Measurements from ENCODE around the gene FER.
"Not testable (repeated sequence)": the region's sequence is repeated elsewhere in the genome, so short reads cannot be mapped to it uniquely, and the experiment has no call there.

The FER gene

GRCh38 chr5:108899244-108899643 is 151.5 kb downstream of the FER start:
- not testable (repeated sequence) for DNase-seq

GRCh38 chr5:108900668-108901067 is 153.0 kb downstream of the FER start:
- no peak for DNase-seq

- DNase-seq: no peak
Observed at GRCh38 chr5:108905805-108906204, 158.1 kb downstream of the FER start.

GRCh38 chr5:108910627-108911026 is 162.9 kb downstream of the FER start:
- DNase-seq: no peak

- no peak for DNase-seq
Observed at GRCh38 chr5:108911055-108911454, 163.4 kb downstream of the FER start.

- DNase-seq: no peak
Observed at GRCh38 chr5:108917596-108917995, 169.9 kb downstream of the FER start.

GRCh38 chr5:108919591-108920326 is 172.1 kb downstream of the FER start:
- no peak for DNase-seq

GRCh38 chr5:108924457-108924961 is 176.8 kb downstream of the FER start:
- DNase-seq: peak; percentile 5

GRCh38 chr5:108925073-108925472 is 177.4 kb downstream of the FER start:
- no peak for DNase-seq

- DNase-seq: no peak
Observed at GRCh38 chr5:108930107-108930506, 182.4 kb downstream of the FER start.

GRCh38 chr5:108935611-108936010 is 187.9 kb downstream of the FER start:
- DNase-seq: no peak

- DNase-seq: no peak
Observed at GRCh38 chr5:108937221-108937620, 189.5 kb downstream of the FER start.

GRCh38 chr5:108940506-108940905 is 192.8 kb downstream of the FER start:
- DNase-seq: no peak

GRCh38 chr5:108941746-108942145 is 194.0 kb downstream of the FER start:
- no peak for DNase-seq

- DNase-seq: no peak
Observed at GRCh38 chr5:108942701-108943100, 195.0 kb downstream of the FER start.

GRCh38 chr5:108945094-108945493 is 197.4 kb downstream of the FER start:
- no peak for DNase-seq

GRCh38 chr5:108946008-108946407 is 198.3 kb downstream of the FER start:
- DNase-seq: no peak

GRCh38 chr5:108947164-108947563 is 199.5 kb downstream of the FER start:
- no peak for DNase-seq

GRCh38 chr5:108950276-108950675 is 202.6 kb downstream of the FER start:
- no peak for DNase-seq

- DNase-seq: peak; percentile 65
Observed at GRCh38 chr5:108953940-108954339, 206.2 kb downstream of the FER start.

- DNase-seq: no peak
Observed at GRCh38 chr5:108957333-108957732, 209.6 kb downstream of the FER start.

GRCh38 chr5:108966910-108967309 is 219.2 kb downstream of the FER start:
- DNase-seq: no peak

GRCh38 chr5:108974594-108974993 is 226.9 kb downstream of the FER start:
- no peak for DNase-seq

- no peak for DNase-seq
Observed at GRCh38 chr5:108975697-108976096, 228.0 kb downstream of the FER start.

GRCh38 chr5:108983461-108984092 is 235.9 kb downstream of the FER start:
- DNase-seq: no peak

Measured in hematopoietic multipotent progenitor cell treated with erythropoietin and hydrocortisone succinate and interleukin-3 and kit ligand, for 8 days (in vitro differentiated cells).